Karpas-422 (cell line): ENCODE data around the gene KCNQ1. TPM values are rescaled to one million over a fixed set of nuclear protein-coding genes. Genes with fewer than 3 reads are reported as not detected.

Source experiments
- DNase-seq: peaks from one replicate; pipeline ENCODE4 v3.0.0-alpha.2; 2015
- H2AFZ ChIP-seq: fragments of 200-600 bp; sonication (generic); 2 replicates; pipeline ENCODE4 v1.6.1; 2014; ENCODE audit warnings: antibody characterized with exemption, low read length, mixed read lengths
- H3K27ac ChIP-seq: fragments of 200-600 bp; sonication (generic); 2 replicates; pipeline ENCODE4 v1.5.1; 2014; ENCODE audit warnings: mild to moderate bottlenecking, low read length, moderate library complexity
- H3K27me3 ChIP-seq: fragments of 200-600 bp; sonication (generic); 2 replicates; pipeline ENCODE4 v1.6.1; 2014; ENCODE audit warnings: low read length, mixed read lengths
- H3K36me3 ChIP-seq: fragments of 200-600 bp; sonication (generic); 2 replicates; pipeline ENCODE4 v1.6.1; 2014; ENCODE audit warnings: low read length, mixed read lengths; ENCODE audit not compliant: insufficient read depth
- H3K4me1 ChIP-seq: fragments of 200-600 bp; sonication (generic); 2 replicates; pipeline ENCODE4 v1.6.1; 2014; ENCODE audit warnings: mild to moderate bottlenecking, low read length, mixed read lengths
- H3K4me2 ChIP-seq: fragments of 200-600 bp; sonication (generic); 2 replicates; pipeline ENCODE4 v1.6.1; 2014; ENCODE audit warnings: low read length, low read depth, mild to moderate bottlenecking; ENCODE audit not compliant: poor library complexity, severe bottlenecking
- H3K4me3 ChIP-seq: fragments of 200-600 bp; sonication (generic); 2 replicates; pipeline ENCODE4 v1.5.1; 2014; ENCODE audit warnings: mild to moderate bottlenecking, antibody characterized with exemption, low read length, mixed read lengths
- H3K79me2 ChIP-seq: fragments of 200-600 bp; sonication (generic); 2 replicates; pipeline ENCODE4 v1.6.1; 2014; ENCODE audit warnings: mild to moderate bottlenecking, low read length, mixed read lengths
- H3K9ac ChIP-seq: fragments of 200-600 bp; sonication (generic); 2 replicates; pipeline ENCODE4 v1.6.0; 2014; ENCODE audit warnings: low read length
- H3K9me2 ChIP-seq: fragments of 200-600 bp; sonication (generic), shearing (Covaris generic); replicated peaks from 2 replicates; pipeline ENCODE4 v1.6.0; 2014; ENCODE audit warnings: mild to moderate bottlenecking, low read length, moderate library complexity; ENCODE audit not compliant: insufficient read depth
- H3K9me3 ChIP-seq: fragments of 300-700, 200-600 bp; sonication (generic); 2 replicates; pipeline ENCODE4 v1.6.1; 2014; ENCODE audit warnings: low read length, mixed read lengths
- H4K20me1 ChIP-seq: fragments of 200-600 bp; sonication (generic); 2 replicates; pipeline ENCODE4 v1.6.1; 2014; ENCODE audit warnings: mild to moderate bottlenecking, antibody characterized with exemption, low read length, low read depth; ENCODE audit not compliant: insufficient read depth
- total RNA-seq: library from RNA; depleted of rRNA; stranded (reverse); fragments of >200 nt; shearing (Covaris generic); gene quantifications from 2 replicates; pipeline ENCODE4 v1.2.3, GENCODE V29; 2014; ENCODE audit warnings: low replicate concordance

The KCNQ1 gene
- total RNA-seq, 1 experiment from 2014 or later = not detected

DNA sequence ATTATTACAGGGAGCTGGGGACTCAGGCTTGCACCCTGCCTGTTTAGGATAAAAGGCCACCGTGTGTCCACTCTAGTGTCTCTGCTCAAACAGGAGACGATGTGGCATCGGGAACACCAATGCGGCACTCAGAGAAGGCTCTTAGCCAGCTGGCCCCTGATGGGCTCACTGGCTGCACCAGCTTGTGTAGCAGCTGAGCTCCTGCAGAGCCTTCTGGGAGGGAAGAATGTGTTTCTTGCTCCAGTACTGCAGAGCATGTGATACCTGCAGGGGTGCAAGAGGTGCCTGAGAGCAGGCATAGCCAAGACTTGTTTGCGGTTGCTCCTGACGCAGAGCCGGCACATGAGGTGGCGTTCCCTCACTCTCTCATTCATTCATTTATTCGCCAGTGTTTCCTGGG lies 299.4 kb downstream of the KCNQ1 start:
- no peaks in the 10 kb centered on the region for H3K36me3 ChIP-seq
- no peaks in the 10 kb centered on the region for H3K9me2 ChIP-seq
- H2AFZ ChIP-seq = no peak overlapping the region
- H3K27me3 ChIP-seq = no peaks in the 10 kb centered on the region
- no peak overlapping the region for H3K4me2 ChIP-seq
- no peaks in the 10 kb centered on the region for H4K20me1 ChIP-seq
- no peak overlapping the region for H3K27ac ChIP-seq
- H3K79me2 ChIP-seq = no peaks in the 10 kb centered on the region
- no peak overlapping the region for H3K9ac ChIP-seq
- no peak for DNase-seq
- H3K4me1 ChIP-seq = no peaks in the 10 kb centered on the region
- no peak overlapping the region for H3K4me3 ChIP-seq
- no peaks in the 10 kb centered on the region for H3K9me3 ChIP-seq

DNA sequence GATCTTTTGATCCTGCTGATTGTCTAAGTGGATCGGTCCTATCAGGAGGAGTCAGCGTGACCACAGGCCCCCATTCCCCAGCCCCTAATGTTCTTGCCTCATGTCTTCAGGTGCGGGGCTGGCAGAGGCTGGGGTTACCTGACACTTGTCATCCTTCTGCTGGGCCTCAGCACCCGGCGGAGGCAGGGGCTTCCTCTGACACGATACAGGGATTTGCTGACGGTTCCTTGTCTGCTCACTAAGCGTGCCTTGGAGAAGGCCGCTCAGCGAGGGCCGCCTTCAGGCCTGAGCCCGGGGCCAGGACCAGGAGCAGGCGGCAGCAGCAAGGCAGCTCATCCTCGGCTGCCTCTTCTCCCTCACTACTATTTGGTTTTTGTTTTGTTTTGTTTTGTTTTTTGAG lies 300.7 kb downstream of the KCNQ1 start:
- H3K79me2 ChIP-seq = no peaks in the 10 kb centered on the region
- no peaks in the 10 kb centered on the region for H3K27me3 ChIP-seq
- no peak overlapping the region for H3K9ac ChIP-seq
- no peaks in the 10 kb centered on the region for H3K4me1 ChIP-seq
- H3K27ac ChIP-seq = no peak overlapping the region
- H3K9me2 ChIP-seq = no peaks in the 10 kb centered on the region
- no peaks in the 10 kb centered on the region for H3K36me3 ChIP-seq
- no peak for DNase-seq
- no peaks in the 10 kb centered on the region for H4K20me1 ChIP-seq
- no peak overlapping the region for H3K4me2 ChIP-seq
- no peaks in the 10 kb centered on the region for H3K9me3 ChIP-seq
- H3K4me3 ChIP-seq = no peak overlapping the region
- no peak overlapping the region for H2AFZ ChIP-seq

DNA sequence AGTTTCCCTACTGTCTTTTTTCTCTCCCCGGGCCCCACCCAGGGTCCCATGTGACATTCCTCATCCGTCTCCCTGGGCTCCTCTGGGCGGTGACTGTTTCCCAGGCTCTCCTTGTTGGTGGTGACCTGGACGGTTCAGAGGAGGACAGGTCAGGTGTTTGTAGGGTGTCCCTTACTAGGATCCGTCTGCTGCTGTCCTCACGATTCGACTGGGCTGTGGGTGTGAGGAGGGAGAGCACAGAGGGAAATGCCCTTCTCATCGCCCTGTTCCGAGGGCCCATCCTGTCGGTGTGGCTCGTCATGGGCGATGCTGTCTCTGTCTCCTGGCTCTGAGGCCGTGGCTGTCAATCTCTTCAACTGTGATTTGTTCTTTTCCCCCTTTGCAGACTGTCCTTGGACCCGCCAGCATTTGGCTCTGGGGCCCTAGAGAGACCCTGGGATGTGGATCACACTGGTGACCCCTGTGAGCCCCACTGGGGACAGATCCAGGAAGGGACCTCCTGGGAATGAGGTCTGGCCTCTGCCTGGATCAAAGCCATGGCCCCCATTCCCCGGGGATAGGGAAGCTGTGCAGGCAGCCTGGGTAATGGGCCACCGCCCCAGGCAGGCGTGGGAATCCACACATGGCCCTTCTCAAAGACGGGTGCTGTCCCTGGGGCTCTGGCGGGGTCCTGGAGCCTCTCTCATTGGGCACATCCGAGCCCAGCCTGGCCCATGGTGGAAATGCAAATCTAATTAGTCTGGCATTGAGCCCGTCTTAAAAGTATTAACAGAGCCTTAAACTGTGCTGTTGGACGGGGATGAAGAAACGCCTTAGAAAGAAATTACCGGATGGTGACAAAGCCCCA lies 301.8 kb downstream of the KCNQ1 start:
- Histone ChIP-seq H3K36me3 (no peaks in the 10 kb centered on the region), H3K27ac (no peak overlapping the region), H4K20me1 (no peaks in the 10 kb centered on the region), H3K79me2 (no peaks in the 10 kb centered on the region), H3K9me2 (no peaks in the 10 kb centered on the region), H3K27me3 (no peaks in the 10 kb centered on the region), H3K4me3 (no peak overlapping the region), H3K9me3 (no peaks in the 10 kb centered on the region), H2AFZ (no peak overlapping the region), H3K4me1 (no peaks in the 10 kb centered on the region), H3K4me2 (no peak overlapping the region), H3K9ac (no peak overlapping the region)
- DNase-seq = no peak

DNA sequence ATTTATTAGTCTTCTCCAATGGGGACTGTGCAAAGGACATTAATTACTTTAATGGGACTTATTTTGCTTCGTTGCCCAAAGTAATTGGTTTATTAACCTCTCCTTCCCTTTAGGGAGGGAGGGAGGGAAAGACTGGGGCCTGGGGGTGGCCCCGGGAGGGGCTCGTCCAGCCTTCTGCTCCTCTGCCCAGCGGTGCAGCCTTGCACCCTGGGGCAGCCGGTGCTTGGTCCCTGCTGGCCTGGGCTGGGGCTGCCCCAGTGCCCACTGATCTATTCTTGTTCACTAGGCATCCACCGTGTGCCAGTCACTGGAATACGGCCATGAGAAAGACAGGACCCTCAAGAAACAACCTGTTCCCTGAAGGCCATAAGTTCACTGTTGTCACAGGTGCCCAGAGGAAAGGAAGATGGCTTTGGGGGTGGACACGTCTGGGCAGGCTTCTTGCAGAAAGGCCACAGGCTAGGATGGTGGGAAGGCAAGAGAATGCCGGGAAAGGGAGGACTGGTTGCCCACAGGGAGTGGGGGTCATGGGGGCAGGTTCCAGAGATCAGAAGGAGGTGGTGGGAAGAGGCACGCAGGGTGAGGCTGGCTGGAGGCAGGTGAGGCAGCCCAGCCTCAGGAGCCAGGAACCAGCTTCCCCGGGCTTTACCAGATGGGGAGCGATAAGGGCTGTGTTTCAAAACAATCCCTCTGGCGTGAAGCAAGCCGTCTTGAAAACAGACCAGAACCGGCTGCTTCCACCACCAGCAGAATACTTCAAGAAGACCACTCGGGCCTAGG lies 302.6 kb downstream of the KCNQ1 start:
- Histone ChIP-seq H3K27me3 (no peaks in the 10 kb centered on the region), H3K36me3 (no peaks in the 10 kb centered on the region), H3K4me2 (no peak overlapping the region), H3K9me3 (no peaks in the 10 kb centered on the region), H3K4me1 (no peaks in the 10 kb centered on the region), H3K9ac (no peak overlapping the region), H4K20me1 (no peaks in the 10 kb centered on the region), H2AFZ (no peak overlapping the region), H3K4me3 (no peak overlapping the region), H3K79me2 (no peaks in the 10 kb centered on the region), H3K27ac (no peak overlapping the region), H3K9me2 (no peaks in the 10 kb centered on the region)
- no peak for DNase-seq

DNA sequence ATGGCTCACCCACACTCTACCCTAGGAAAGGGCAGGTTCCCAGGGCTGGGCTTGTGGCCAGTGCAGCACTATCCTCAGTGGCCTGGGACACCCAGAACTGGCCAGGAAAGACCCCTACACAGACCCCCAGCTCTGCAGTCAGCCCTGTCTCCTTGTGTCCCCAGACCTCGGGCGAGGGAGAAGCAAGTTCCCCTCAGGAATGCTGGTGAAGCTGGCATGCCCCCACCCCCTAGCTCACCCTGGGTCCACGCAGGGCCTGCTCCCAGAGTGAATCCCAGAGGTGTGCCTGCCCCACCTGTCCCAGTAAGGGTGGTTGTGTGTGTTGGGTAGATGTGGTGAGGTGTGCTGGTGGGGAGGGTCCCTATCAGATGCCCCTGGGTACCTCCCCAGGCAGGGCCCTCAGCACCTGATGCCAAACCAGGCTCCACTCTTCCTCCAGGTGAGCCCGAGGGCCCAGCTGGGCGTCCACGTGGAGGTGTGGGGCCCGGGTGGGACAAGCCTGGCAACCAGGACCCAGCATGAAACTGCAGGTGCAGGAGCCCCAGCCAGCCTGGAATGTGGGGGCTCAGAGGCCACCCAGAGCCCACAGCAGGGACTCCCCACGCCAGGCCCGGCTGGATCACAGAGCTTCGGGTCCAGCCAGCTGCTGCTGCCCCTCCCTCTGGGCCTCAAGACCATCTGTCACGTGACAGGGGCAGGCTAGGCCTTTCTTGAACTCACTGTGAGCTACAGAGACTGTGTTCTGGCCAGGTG lies 303.4 kb downstream of the KCNQ1 start:
- no peak overlapping the region for H3K4me2 ChIP-seq
- H4K20me1 ChIP-seq = no peaks in the 10 kb centered on the region

DNA sequence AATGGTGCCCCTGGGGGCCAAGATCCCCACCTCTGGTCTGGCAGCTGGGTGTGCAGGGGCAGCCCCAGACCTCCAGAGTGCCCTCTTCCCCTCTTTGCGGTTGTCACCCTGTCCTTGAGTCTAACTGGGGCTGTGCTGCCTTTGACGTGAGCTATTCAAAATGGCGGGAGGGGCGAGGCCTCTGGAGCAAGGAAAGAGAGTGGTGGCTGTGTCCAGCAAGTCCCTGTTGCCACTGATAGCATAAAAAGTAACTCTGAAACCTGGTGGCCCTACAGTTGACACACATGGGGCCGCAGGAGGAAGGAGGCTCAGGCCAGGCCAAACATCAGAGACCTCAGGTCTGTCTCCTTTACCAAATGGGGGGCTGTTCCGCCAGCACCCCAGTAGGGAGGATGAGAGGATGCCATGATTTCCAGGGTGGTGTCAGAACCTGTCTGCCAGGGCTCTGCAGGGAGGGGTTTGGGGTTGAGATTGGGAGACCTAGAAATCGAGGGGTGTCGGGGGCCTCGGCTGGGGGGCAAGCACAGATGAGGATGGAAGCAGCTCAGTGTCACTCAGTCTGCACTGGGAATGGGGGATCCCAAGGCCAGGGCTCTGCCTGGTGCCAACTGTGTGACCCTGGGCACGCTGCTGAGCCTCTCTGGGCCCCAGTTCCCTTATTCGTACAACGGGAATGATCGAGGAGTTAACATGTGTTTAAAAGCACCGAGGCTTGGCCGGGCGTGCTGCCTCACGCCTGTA lies 304.2 kb downstream of the KCNQ1 start:
- Histone ChIP-seq H3K27me3 (no peaks in the 10 kb centered on the region), H3K9me2 (no peaks in the 10 kb centered on the region), H4K20me1 (no peaks in the 10 kb centered on the region), H3K27ac (no peak overlapping the region), H3K4me3 (no peak overlapping the region), H3K9me3 (no peaks in the 10 kb centered on the region), H3K36me3 (no peaks in the 10 kb centered on the region), H3K9ac (no peak overlapping the region), H2AFZ (no peak overlapping the region), H3K79me2 (no peaks in the 10 kb centered on the region), H3K4me2 (no peak overlapping the region), H3K4me1 (no peaks in the 10 kb centered on the region)
- DNase-seq = no peak

More for the DNA sequence above, 303.4 kb downstream of the KCNQ1 start:
- H3K36me3 ChIP-seq = no peaks in the 10 kb centered on the region
- H3K27ac ChIP-seq = no peak overlapping the region
- no peak overlapping the region for H2AFZ ChIP-seq
- no peaks in the 10 kb centered on the region for H3K27me3 ChIP-seq
- no peaks in the 10 kb centered on the region for H3K79me2 ChIP-seq
- H3K9ac ChIP-seq = no peak overlapping the region
- no peak overlapping the region for H3K4me3 ChIP-seq
- no peak for DNase-seq
- no peaks in the 10 kb centered on the region for H3K4me1 ChIP-seq
- no peaks in the 10 kb centered on the region for H3K9me3 ChIP-seq
- no peaks in the 10 kb centered on the region for H3K9me2 ChIP-seq

DNA sequence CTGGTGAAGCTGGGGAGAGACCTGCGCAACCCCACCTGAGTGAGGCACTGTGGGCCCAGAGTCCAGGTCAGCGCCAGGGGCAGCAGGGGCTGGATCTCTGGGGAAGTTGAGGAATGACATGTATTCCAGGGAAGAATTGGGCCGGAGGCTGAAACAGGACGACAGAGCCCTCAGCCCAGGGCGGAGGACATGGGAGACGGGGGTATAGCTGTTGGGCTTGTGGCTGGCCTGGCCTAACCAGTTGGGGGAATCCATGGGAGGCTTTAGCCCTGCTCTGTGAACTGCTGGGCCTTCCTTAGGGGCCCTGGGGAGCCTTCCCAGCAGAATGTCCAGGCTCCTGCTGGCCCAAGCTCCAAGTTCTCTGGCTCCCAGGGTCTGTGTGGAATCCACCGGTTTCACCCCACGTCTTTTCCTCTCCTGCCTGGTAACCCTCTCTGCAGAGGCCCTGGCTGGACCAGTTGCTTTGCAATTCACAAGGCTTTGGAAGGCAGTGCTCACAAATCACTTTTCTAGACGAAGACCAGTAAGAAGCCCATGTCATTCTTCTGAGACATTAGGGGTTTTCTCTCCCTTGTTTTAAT lies 305.4 kb downstream of the KCNQ1 start:
- H3K79me2 ChIP-seq = no peaks in the 10 kb centered on the region
- H3K9ac ChIP-seq = no peak overlapping the region
- no peaks in the 10 kb centered on the region for H3K36me3 ChIP-seq
- H3K4me3 ChIP-seq = no peak overlapping the region
- H4K20me1 ChIP-seq = no peaks in the 10 kb centered on the region
- H3K4me1 ChIP-seq = no peaks in the 10 kb centered on the region
- H2AFZ ChIP-seq = no peak overlapping the region
- no peaks in the 10 kb centered on the region for H3K9me2 ChIP-seq
- H3K27me3 ChIP-seq = no peaks in the 10 kb centered on the region
- DNase-seq = no peak
- H3K4me2 ChIP-seq = no peak overlapping the region
- no peaks in the 10 kb centered on the region for H3K9me3 ChIP-seq
- no peak overlapping the region for H3K27ac ChIP-seq
